Kidney (tissue), 14 donors: ENCODE results near the gene DDIT4. TPM values are rescaled to one million over a fixed set of nuclear protein-coding genes. Genes with fewer than 3 reads are reported as not detected.
A peak's percentile ranks its signal among the peaks of the same experiment; 100 is the strongest.

ENCODE experiments used
- DNase-seq, 5 donors: peaks; one replicate each; pipeline ENCODE4 v3.0.0-alpha.2; 2013 to 2020
- FAIRE-seq: peaks from 2 replicates; lab custom pipeline; 2012; peaks lifted over from hg19 to GRCh38; lab: Jason Lieb, UNC
- H3K27ac ChIP-seq, 2 donors: one replicate each; pipeline ENCODE4 v1.7.0; 2013; ENCODE audit warnings: low read depth in 2 of 2, low read length in 2 of 2, inconsistent platforms in 1 of 2
- H3K27me3 ChIP-seq: one replicate; pipeline ENCODE4 v1.7.1; 2013; ENCODE audit warnings: low read length, inconsistent platforms; ENCODE audit not compliant: control insufficient read depth, insufficient read depth
- H3K36me3 ChIP-seq, 3 donors: one replicate each; pipeline versions ENCODE4 v1.7.0 to v1.7.1; 2013; ENCODE audit warnings: low read length in 3 of 3, control low read depth in 1 of 3, inconsistent platforms in 1 of 3; ENCODE audit not compliant: insufficient read depth in 3 of 3, control insufficient read depth in 2 of 3
- H3K4me1 ChIP-seq, 3 donors: one replicate each; pipeline versions ENCODE4 v1.7.0 to v1.7.1; 2013; ENCODE audit warnings: low read length in 3 of 3, inconsistent platforms in 1 of 3, low read depth in 1 of 3; ENCODE audit not compliant: control insufficient read depth in 2 of 3, insufficient read depth in 2 of 3
- H3K4me3 ChIP-seq, 3 donors: one replicate each; pipeline versions ENCODE4 v1.7.0 to v1.8.1; 2013; ENCODE audit warnings: low read length in 3 of 3, control low read depth in 1 of 3, inconsistent platforms in 1 of 3
- H3K9ac ChIP-seq, 3 donors: one replicate each; pipeline versions ENCODE4 v1.7.0 to v1.7.1; 2013; ENCODE audit warnings: low read length in 3 of 3, control low read depth in 1 of 3, inconsistent platforms in 1 of 3
- H3K9me3 ChIP-seq, 3 donors: one replicate each; pipeline versions ENCODE4 v1.7.0 to v1.7.1; 2013; ENCODE audit warnings: low read length in 3 of 3, control low read depth in 1 of 3, inconsistent platforms in 1 of 3; ENCODE audit not compliant: control insufficient read depth in 2 of 3, insufficient read depth in 1 of 3
- intact Hi-C: fragments of 100-400 bp; cut with DNase I; formaldehyde crosslinking; loops from one replicate; pipeline ENCODE4 v1.11.1; 2022
- polyA plus RNA-seq: library from polyadenylated mRNA; stranded (reverse); fragments of 350-450 nt; fragmentation: Illumina TruSeq; extraction: RNeasy Lipid Tissue Mini Kit (QIAGEN cat#74804); gene quantifications from one replicate; pipeline ENCODE4 v1.2.3, GENCODE V29; 2014; ENCODE audit warnings: low read depth, low replicate concordance; ENCODE audit not compliant: insufficient read depth
- total RNA-seq: library from RNA; stranded (reverse); fragmentation: NEBNext Ultra II Directional; extraction: Animal tissue kit (Norgen Biotek cat#: 25700); gene quantifications from one replicate; pipeline ENCODE4 v1.2.1, GENCODE V29; 2021
- TF ChIP-seq, protein P1 (sequence below): IDR thresholded peaks from 3 replicates; pipeline ENCODE4 v1.5.1; 2012; ENCODE audit warnings: mild to moderate bottlenecking, moderate library complexity, borderline replicate concordance; ENCODE audit not compliant: insufficient read depth; ENCODE audit errors: extremely low read depth
- donor health status: control.
- donor health status: control.
- donor health status: control.
- donor health status: control.
- donor health status: control.
- donor health status: DM: yes; HTN: yes; CAD: no.
- donor health status: Normal renal cell carcinoma (clear cell type).

The DDIT4 gene
- total and polyA plus RNA-seq, 2 donors from 2014 or later = 96.9 to 292 TPM

DNA sequence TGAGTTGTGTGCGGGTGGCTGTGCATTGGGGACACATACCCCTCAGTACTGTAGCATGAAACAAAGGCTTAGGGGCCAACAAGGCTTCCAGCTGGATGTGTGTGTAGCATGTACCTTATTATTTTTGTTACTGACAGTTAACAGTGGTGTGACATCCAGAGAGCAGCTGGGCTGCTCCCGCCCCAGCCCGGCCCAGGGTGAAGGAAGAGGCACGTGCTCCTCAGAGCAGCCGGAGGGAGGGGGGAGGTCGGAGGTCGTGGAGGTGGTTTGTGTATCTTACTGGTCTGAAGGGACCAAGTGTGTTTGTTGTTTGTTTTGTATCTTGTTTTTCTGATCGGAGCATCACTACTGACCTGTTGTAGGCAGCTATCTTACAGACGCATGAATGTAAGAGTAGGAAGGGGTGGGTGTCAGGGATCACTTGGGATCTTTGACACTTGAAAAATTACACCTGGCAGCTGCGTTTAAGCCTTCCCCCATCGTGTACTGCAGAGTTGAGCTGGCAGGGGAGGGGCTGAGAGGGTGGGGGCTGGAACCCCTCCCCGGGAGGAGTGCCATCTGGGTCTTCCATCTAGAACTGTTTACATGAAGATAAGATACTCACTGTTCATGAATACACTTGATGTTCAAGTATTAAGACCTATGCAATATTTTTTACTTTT lies 1.8 kb downstream of the DDIT4 start:
- H3K27me3 ChIP-seq = no peaks in the 10 kb centered on the region
- DNase-seq (peak in 3 of 5 donors; percentile 31 to 83 (median 68)), FAIRE-seq (no peak)
- peaks cover 0 to 11% (median 8%) of the 10 kb centered on the region in 3 donors for H3K4me1 ChIP-seq
- intact Hi-C loops = loop anchor here (10.0 kb wide), 1 partner anchor 59 kb away; no protein-coding TSS in a partner anchor
- TF ChIP-seq, protein P1, sequence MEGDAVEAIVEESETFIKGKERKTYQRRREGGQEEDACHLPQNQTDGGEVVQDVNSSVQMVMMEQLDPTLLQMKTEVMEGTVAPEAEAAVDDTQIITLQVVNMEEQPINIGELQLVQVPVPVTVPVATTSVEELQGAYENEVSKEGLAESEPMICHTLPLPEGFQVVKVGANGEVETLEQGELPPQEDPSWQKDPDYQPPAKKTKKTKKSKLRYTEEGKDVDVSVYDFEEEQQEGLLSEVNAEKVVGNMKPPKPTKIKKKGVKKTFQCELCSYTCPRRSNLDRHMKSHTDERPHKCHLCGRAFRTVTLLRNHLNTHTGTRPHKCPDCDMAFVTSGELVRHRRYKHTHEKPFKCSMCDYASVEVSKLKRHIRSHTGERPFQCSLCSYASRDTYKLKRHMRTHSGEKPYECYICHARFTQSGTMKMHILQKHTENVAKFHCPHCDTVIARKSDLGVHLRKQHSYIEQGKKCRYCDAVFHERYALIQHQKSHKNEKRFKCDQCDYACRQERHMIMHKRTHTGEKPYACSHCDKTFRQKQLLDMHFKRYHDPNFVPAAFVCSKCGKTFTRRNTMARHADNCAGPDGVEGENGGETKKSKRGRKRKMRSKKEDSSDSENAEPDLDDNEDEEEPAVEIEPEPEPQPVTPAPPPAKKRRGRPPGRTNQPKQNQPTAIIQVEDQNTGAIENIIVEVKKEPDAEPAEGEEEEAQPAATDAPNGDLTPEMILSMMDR = no peak
- H3K9ac ChIP-seq = peak overlapping the region; percentile 96 to 98 (median 98)
- peak overlapping the region; percentile 99 for H3K27ac ChIP-seq
- no peaks in the 10 kb centered on the region for H3K9me3 ChIP-seq
- H3K36me3 ChIP-seq = peaks cover 0 to 13% (median 2%) of the 10 kb centered on the region in 3 donors
- peak overlapping the region; percentile 97 to 98 (median 98) for H3K4me3 ChIP-seq

DNA sequence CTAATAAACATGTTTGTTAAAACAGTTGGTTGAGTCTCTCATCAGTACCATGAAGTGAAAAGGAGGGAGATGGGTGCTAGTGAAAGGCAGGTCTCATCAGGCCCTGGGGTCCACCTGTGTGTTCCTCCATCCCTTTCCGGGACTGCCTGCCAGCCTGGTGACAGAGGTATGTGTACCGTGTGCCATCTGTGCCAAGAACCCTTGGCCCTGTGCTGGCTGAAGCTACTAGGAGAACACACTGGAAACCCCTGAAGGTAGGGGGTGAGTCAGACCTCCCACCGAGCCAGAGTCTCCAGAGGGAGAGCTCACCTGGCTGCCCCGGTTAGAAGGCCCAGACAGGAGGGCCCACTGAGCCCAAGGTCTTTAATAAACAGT lies 2.3 kb downstream of the DDIT4 start:
- TF ChIP-seq, protein P1 = no peak
- H3K4me3 ChIP-seq = peak overlapping the region; percentile 97 to 98 (median 98)
- peak in 1 of 5 donors; percentile 85 for DNase-seq
- intact Hi-C loops = loop anchor here (10.0 kb wide), 1 partner anchor 59 kb away; no protein-coding TSS in a partner anchor
- H3K27me3 ChIP-seq = no peaks in the 10 kb centered on the region
- no peaks in the 10 kb centered on the region for H3K9me3 ChIP-seq
- peaks cover 0 to 13% (median 2%) of the 10 kb centered on the region in 3 donors for H3K36me3 ChIP-seq
- H3K27ac ChIP-seq = peak overlapping the region; percentile 99
- peaks cover 0 to 11% (median 8%) of the 10 kb centered on the region in 3 donors for H3K4me1 ChIP-seq
- no peak for FAIRE-seq
- peak overlapping the region in 1 of 3 donors; percentile 98 for H3K9ac ChIP-seq

DNA sequence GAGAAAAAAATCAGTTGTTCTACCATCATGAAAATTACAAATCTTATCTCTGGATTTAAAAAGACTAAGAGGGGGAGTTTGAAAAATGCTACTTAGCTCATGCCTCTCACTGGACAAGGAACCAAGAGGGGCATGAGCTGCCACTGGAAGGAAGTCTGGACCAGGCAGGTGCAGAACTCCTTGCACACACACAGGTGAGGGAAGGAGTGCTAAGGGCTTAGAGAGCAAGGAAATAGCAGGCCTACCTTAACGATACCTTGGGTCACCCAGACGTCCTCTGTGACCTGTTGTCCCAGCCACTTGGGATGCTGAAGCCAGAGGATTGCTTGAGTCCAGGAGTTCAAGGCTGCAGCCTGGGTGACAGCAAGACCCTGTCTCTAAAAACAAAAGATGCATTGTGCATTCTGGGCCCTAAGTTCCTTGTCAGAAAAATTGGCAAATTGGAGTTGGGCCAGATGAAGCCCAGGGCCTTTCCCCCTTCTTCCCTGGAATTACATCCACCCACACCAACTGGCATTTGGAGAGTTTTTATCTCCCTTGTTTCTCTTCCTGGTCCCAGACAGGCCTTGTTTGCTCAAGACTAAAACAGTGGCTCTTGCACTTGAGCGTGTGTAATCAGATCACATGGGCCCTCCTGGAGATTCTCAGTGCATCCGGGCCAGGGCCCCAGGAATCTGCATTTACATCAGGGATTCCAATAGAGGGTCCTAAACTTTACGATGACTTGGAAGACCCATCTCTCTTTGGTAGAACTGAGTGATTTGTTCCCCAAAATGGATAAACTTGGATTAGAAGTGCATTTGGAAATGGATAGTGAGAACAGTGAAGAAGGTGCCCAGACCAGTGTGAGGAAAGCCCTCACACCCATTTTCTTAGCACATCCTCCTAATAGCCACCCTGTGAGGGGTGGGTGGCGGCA lies 3.0 kb downstream of the DDIT4 start:
- peaks cover 0 to 13% (median 2%) of the 10 kb centered on the region in 3 donors for H3K36me3 ChIP-seq
- H3K4me1 ChIP-seq = peaks cover 0 to 11% (median 8%) of the 10 kb centered on the region in 3 donors
- peak overlapping the region in 2 of 3 donors; percentile 98 for H3K4me3 ChIP-seq
- TF ChIP-seq, protein P1 = no peak
- H3K27ac ChIP-seq = peak overlapping the region; percentile 3 to 99
- H3K27me3 ChIP-seq = no peaks in the 10 kb centered on the region
- DNase-seq (no peak), FAIRE-seq (no peak)
- H3K9me3 ChIP-seq = no peaks in the 10 kb centered on the region
- intact Hi-C loops = loop anchor here (10.0 kb wide), 1 partner anchor 58 kb away; no protein-coding TSS in a partner anchor
- H3K9ac ChIP-seq = no peak overlapping the region
